Measurements from ENCODE around the gene PRR15. TPM values are rescaled to one million over a fixed set of nuclear protein-coding genes. Genes with fewer than 3 reads are reported as not detected.

PRR15 gene
- polyA plus RNA-seq, 1 donor from 2014 or later: not detected

GRCh38 chr7:29574659-29575058, 11.0 kb downstream of the PRR15 start:
- H3K4me3 ChIP-seq (ENCODE audit: low read length): no peak overlapping the region
- peaks cover 4% of the 10 kb centered on the region for H3K9me3 ChIP-seq (ENCODE audit: low read length)
- H2AFZ ChIP-seq (ENCODE audit: low read depth, low read length): no peak overlapping the region
- no peaks in the 10 kb centered on the region for H3K9me2 ChIP-seq (ENCODE audit: insufficient read depth, low read length)
- no peak overlapping the region for H3K27ac ChIP-seq (ENCODE audit: low read length)
- H3K4me2 ChIP-seq (ENCODE audit: low read length): no peak overlapping the region
- no peak for TF ChIP-seq EZH2 (IDR thresholded peaks at IDR 0.05; ENCODE audit: borderline replicate concordance, insufficient read depth, low read length, poor library complexity, severe bottlenecking)
- no peaks in the 10 kb centered on the region for H3K79me2 ChIP-seq (replicated peaks; ENCODE audit: insufficient read depth, low read length)
- H3F3A ChIP-seq (ENCODE audit: insufficient read depth, low read length, poor library complexity, severe bottlenecking): no peaks in the 10 kb centered on the region
- H3K27me3 ChIP-seq (ENCODE audit: insufficient read depth, low read depth, low read length): no peaks in the 10 kb centered on the region
- no peaks in the 10 kb centered on the region for H4K20me1 ChIP-seq (ENCODE audit: insufficient read depth)
- no peaks in the 10 kb centered on the region for H3K36me3 ChIP-seq (ENCODE audit: insufficient read depth, low read length)
- H3K9ac ChIP-seq (ENCODE audit: low read length): no peak overlapping the region

DNA sequence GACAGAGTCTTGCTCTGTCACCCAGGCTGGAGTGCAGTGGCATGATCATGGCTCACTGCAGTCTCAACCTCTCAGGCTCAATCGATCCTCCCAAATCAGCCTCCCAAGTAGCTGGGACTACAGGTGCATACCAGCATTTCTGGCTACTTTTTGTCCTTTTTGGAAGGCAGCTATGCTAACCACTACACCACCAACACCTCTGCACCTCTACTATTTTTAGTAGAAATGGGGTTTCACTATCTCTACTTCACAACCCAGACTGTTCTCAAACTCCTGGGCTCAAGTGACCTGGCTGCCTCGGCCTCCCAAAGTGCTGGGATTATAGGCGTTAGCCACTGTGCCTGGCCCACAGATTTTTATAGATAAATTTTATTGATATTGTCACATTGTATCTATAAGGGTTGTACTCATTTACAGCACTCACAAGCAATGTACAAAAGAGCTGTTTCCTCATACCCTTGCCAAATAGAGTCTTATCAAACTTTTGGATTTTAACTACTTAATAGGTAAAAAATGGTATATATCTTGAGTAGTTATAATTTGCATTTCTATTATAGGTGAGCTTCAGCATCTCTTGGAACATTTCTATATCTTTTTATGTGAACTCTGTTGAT, 23.7 kb downstream of the PRR15 start:
- Histone ChIP-seq H3K4me3 (ENCODE audit: low read length) (no peak overlapping the region), H3K4me2 (ENCODE audit: low read length) (no peak overlapping the region), H3K36me3 (ENCODE audit: insufficient read depth, low read length) (peaks cover 3% of the 10 kb centered on the region), H4K20me1 (ENCODE audit: insufficient read depth) (no peaks in the 10 kb centered on the region), H3K9me3 (ENCODE audit: low read length) (no peaks in the 10 kb centered on the region), H3K9ac (ENCODE audit: low read length) (no peak overlapping the region), H3K9me2 (ENCODE audit: insufficient read depth, low read length) (no peaks in the 10 kb centered on the region), H3K27me3 (ENCODE audit: insufficient read depth, low read depth, low read length) (no peaks in the 10 kb centered on the region), H2AFZ (ENCODE audit: low read depth, low read length) (no peak overlapping the region), H3K79me2 (replicated peaks; ENCODE audit: insufficient read depth, low read length) (no peaks in the 10 kb centered on the region), H3F3A (ENCODE audit: insufficient read depth, low read length, poor library complexity, severe bottlenecking) (no peaks in the 10 kb centered on the region), H3K27ac (ENCODE audit: low read length) (no peak overlapping the region)
- TF ChIP-seq, protein P1, sequence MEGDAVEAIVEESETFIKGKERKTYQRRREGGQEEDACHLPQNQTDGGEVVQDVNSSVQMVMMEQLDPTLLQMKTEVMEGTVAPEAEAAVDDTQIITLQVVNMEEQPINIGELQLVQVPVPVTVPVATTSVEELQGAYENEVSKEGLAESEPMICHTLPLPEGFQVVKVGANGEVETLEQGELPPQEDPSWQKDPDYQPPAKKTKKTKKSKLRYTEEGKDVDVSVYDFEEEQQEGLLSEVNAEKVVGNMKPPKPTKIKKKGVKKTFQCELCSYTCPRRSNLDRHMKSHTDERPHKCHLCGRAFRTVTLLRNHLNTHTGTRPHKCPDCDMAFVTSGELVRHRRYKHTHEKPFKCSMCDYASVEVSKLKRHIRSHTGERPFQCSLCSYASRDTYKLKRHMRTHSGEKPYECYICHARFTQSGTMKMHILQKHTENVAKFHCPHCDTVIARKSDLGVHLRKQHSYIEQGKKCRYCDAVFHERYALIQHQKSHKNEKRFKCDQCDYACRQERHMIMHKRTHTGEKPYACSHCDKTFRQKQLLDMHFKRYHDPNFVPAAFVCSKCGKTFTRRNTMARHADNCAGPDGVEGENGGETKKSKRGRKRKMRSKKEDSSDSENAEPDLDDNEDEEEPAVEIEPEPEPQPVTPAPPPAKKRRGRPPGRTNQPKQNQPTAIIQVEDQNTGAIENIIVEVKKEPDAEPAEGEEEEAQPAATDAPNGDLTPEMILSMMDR (IDR thresholded peaks at IDR 0.05; ENCODE audit: poor library complexity, severe bottlenecking): no peak
- TF ChIP-seq SMC3 (conservative IDR thresholded peaks at IDR 0.05; ENCODE audit: poor library complexity) (no peak), EZH2 (IDR thresholded peaks at IDR 0.05; ENCODE audit: borderline replicate concordance, insufficient read depth, low read length, poor library complexity, severe bottlenecking) (no peak), EP300 (conservative IDR thresholded peaks at IDR 0.05; ENCODE audit: poor library complexity, severe bottlenecking) (no peak), MXI1 (conservative IDR thresholded peaks at IDR 0.05; ENCODE audit: poor library complexity, severe bottlenecking) (no peak), REST (IDR thresholded peaks at IDR 0.05; ENCODE audit: borderline replicate concordance) (no peak), POLR2AphosphoS5 (IDR thresholded peaks at IDR 0.05) (no peak), RAD21 (conservative IDR thresholded peaks at IDR 0.05) (no peak), TAF1 (IDR thresholded peaks at IDR 0.05; ENCODE audit: low read depth) (no peak)

Measured in neural cell (in vitro differentiated cells).